ENCODE results near the gene GRID2. TPM values are rescaled to one million over a fixed set of nuclear protein-coding genes. Genes with fewer than 3 reads are reported as not detected.

GRID2 gene
- total and polyA plus RNA-seq, 9 of the 15 experiments (the other 6 are each of a cell fraction or from before 2014, with no cell fraction given) = 0.04 TPM; not detected in 7

- Histone ChIP-seq H3K9ac (ENCODE audit: insufficient read depth in 1 of 2, low read depth in 2 of 2, low read length in 2 of 2) (no peak overlapping the region), H3K9me1 (ENCODE audit: control insufficient read depth, insufficient read depth, low read length) (no peaks in the 10 kb centered on the region), H3K4me1 (replicated peaks in 1 of 2; ENCODE audit: control insufficient read depth in 2 of 2, insufficient read depth in 2 of 2, low read length in 2 of 2) (no peaks in the 10 kb centered on the region), H3K4me3 (no peak overlapping the region), H3K79me2 (ENCODE audit: control insufficient read depth, insufficient read depth, low read length) (no peaks in the 10 kb centered on the region), H3K27ac (ENCODE audit: extremely low read depth, low read depth, low read length) (no peak overlapping the region), H4K20me1 (replicated peaks; ENCODE audit: control insufficient read depth, insufficient read depth, low read length) (no peaks in the 10 kb centered on the region), H3K27me3 (ENCODE audit: control insufficient read depth in 2 of 2, insufficient read depth in 2 of 2, low read length in 2 of 2) (no peaks in the 10 kb centered on the region), H3K9me3 (replicated peaks; ENCODE audit: control insufficient read depth, insufficient read depth, low read depth, low read length) (no peaks in the 10 kb centered on the region), H3K36me3 (ENCODE audit: control insufficient read depth, insufficient read depth, low read length) (no peaks in the 10 kb centered on the region), H3K4me2 (ENCODE audit: insufficient read depth, low read length) (no peak overlapping the region), H2AFZ (ENCODE audit: low read depth, low read length) (no peak overlapping the region)
- no TSS peak for BruUV-seq (replicated peaks)
- in situ Hi-C loops (cut with MboI) = no loop called here
- DNase-seq (ENCODE audit: extremely low read depth in 1 of 4, low spot score in 3 of 4) (no peak), ATAC-seq (no peak), FAIRE-seq (no peak)
- 7% methylated on average over 2 of the region's 2 CpGs for WGBS (ENCODE audit: insufficient coverage, low coverage, missing lambda C conversion rate)
- intact Hi-C loops (cut with micrococcal nuclease) = no loop called here
- POLR2A ChIA-PET = no interaction called here
- CTCF ChIA-PET (ENCODE audit: low intra/inter-chr PET ratio) = no interaction called here
- TF ChIP-seq KLF6 (CRISPR knock-in tag; IDR thresholded peaks at IDR 0.05; ENCODE audit: borderline replicate concordance) (no peak), ILK (tag; IDR thresholded peaks at IDR 0.05; ENCODE audit: borderline replicate concordance, low read depth) (no peak), TFAM (CRISPR knock-in tag; conservative IDR thresholded peaks at IDR 0.05) (no peak), ZNF589 (CRISPR knock-in tag; IDR thresholded peaks at IDR 0.05; ENCODE audit: low read depth) (no peak), ZNF668 (CRISPR knock-in tag; IDR thresholded peaks at IDR 0.05) (no peak), E2F8 (IDR thresholded peaks at IDR 0.05; ENCODE audit: low read depth, partially characterized antibody) (no peak), L3MBTL2 (IDR thresholded peaks at IDR 0.05) (no peak), ZNF609 (CRISPR knock-in tag; IDR thresholded peaks at IDR 0.05; ENCODE audit: borderline replicate concordance) (no peak), PHB (CRISPR knock-in tag; IDR thresholded peaks at IDR 0.05) (no peak), EWSR1 (IDR thresholded peaks at IDR 0.05; ENCODE audit: borderline replicate concordance, low read depth, partially characterized antibody) (no peak), PREB (CRISPR knock-in tag; IDR thresholded peaks at IDR 0.05) (no peak), SREBF2 (CRISPR knock-in tag; IDR thresholded peaks at IDR 0.05) (no peak), ZNF212 (CRISPR knock-in tag; IDR thresholded peaks at IDR 0.05) (no peak), NCOA1 (IDR thresholded peaks at IDR 0.05; ENCODE audit: low read depth) (no peak), FOXM1 (IDR thresholded peaks at IDR 0.05; ENCODE audit: low read depth) (no peak), FOXM1 (CRISPR knock-in tag; IDR thresholded peaks at IDR 0.05; ENCODE audit: low read depth) (no peak)
Observed at GRCh38 chr4:93061826-93062225, 758.1 kb downstream of the GRID2 start.
